Amygdala (tissue), 56 donors: Measurements from ENCODE around the gene PLLP.

Experiments used
- DNase-seq, 56 donors: peaks; one replicate each; lab custom pipeline; 2025; lab: John Stamatoyannopoulos, UW

The PLLP gene

DNA sequence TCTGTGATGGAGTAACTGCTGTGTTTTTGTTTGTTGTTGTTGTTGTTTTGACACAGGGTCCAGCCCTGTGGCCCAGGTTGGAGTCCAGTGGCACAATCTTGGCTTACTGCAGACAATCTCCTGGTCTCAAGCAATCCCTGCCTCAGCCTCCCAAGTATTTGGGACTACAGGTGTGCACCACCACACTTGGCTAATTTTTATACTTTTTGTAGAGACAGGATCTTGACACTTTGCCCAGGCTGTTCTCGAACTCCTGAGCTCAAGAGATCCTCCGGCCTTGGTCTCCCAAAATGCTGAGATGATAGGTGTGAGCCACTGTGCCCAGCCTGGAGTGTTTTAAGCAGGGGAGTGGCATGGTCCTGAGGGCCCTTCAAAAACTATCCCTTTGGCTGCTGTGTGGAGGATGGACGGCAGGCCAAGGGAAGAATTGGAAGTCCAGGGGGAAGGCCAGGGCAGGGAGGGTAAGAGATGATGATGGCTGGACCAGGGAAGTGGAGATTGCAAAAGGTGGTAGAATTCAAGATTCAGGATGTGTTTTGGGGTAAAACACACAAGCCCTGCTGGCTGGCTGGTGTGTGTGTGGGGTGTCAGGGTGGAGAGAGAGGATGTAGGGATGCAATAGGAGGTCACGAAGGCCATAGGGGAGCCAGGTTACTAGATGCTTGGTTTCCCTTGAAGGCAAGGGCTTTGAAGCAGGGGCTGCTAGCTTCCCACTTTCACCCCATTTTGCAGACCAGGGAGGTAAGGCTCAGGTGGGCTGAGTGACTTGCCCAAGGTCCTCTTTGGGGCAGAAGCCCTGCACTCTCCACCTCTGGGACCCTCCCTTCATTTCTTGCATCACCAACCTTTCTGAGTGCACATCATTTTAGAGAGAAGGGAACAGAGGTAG is 18.8 kb upstream of the PLLP start:
- DNase-seq, result no peak

DNA sequence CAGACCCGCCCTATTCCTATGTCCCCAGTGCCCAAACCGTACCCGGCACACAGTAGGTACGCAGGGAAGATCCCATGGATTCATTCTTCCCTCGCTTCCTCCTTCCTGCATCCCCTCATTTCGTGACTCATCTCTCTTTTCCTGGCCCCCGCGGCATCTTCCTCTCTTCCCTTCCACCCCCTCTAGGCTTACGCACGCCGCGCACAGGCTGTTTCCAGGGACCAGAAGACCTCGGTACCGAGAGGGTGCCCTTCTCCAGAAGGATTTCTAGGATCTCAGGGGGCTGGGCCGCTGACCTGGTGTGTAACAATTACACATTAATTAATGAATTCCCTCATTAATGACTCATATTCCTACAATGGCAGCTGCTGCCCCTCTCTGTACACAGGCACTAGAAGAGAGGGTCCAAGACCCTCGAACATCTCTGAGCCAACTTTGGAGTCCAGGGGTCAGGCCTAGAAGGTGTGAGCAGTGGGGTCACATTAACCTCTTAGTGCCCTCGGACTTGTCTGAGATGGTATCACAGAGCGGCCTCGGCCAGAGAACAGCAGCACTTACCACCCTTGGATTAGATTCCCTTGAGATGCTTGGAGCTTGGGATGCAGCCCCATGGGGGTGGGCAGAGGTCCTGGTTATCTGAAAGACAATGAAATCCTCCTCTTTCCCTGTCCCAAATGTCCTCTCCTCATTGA is 16.8 kb upstream of the PLLP start:
- DNase-seq, result peak in 10 of 56 donors; percentile 33 to 68 (median 54)

- DNase-seq, result peak; percentile 90 to 100 (median 98)
Measured at GRCh38 chr16:57300387-57301125, 16.1 kb upstream of the PLLP start.

- peak in 53 of 56 donors; percentile 45 to 90 (median 76) for DNase-seq
Measured at GRCh38 chr16:57299719-57300386, 15.4 kb upstream of the PLLP start.

DNA sequence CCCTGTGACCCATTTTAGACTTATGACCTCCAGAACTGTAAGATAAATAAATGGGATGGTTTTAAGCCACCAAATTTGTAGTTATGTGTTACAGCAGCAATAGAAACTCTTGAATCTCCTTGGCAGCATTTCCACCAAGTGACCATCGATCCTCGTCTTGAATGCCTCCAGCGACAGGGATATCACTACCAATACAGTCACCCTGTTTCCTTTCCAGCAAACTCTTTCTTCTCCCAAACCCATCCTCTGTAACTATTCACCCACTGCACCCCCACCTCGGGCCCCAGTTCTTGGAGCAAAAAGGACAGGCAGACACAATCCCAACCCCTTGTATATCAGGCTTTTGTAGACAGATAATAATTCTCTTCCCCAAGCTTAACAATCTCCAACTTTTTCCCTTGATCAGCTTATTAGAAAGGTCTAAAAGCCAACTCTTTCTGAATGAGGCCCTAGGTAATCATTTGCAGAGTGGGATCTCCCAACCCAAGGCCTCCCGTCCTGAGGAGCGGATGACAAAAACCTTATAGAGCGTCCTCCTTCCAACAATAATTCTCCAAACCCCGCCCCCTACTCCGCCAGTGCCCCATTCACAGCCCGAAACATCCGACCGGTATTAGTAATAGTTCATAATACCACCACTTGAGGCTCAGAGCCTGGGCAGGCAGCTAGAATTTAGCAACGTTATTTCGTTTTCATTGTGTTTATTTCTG is 14.7 kb upstream of the PLLP start:
- peak in 2 of 56 donors; percentile 48 to 66 for DNase-seq

GRCh38 chr16:57297856-57298255 is 13.4 kb upstream of the PLLP start:
- DNase-seq, result no peak

- DNase-seq, result peak in 16 of 56 donors; percentile 17 to 67 (median 43)
Measured at GRCh38 chr16:57289391-57290257, 5.2 kb upstream of the PLLP start.

DNA sequence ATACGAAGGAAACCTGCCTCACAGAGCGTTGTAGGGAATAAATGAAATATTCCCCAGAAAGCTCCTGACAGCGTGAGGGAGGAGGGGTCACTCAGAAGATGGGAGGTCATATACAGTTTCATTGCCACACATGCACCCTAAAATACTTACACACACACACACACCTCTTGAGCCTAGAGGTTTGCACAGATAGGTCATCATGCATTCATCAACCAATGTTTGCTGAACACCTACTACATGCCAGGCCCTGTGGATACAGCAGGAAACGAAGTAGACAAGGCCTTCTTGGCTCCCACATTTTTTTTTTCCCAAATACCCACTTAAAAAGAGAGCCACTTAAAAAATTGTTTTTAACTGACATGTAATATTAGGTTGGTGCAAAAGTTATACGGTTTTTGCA is 907 bp upstream of the PLLP start:
- no peak for DNase-seq

GRCh38 chr16:57284952-57285363 is 486 bp upstream of the PLLP start:
- no peak for DNase-seq

GRCh38 chr16:57283959-57284208 is 588 bp downstream of the PLLP start:
- DNase-seq, result no peak

GRCh38 chr16:57283214-57283958 is 1.1 kb downstream of the PLLP start:
- peak in 6 of 56 donors; percentile 11 to 43 (median 36) for DNase-seq

GRCh38 chr16:57282510-57283213 is 1.8 kb downstream of the PLLP start:
- no peak for DNase-seq

DNA sequence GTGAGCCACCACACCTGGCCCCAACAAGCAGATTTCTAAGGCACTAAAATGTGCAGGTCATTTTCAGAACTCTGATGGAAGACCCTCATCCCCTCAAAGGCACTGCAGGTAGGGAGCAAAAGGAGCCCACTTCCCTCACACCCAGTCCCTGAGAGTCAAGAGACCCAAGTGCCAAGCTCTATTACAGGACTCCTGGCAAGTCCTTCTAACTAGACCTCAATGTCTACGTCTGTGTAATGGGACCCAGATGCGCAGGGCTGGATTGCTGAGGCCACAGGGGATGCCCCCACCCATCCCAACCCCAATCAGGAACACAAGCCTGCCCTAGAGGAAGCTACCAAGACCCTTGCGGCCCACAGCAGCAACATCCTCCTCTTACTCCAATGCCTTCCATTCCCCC is 2.7 kb downstream of the PLLP start:
- no peak for DNase-seq

- DNase-seq, result no peak
Measured at GRCh38 chr16:57279780-57280638, 4.5 kb downstream of the PLLP start.

DNA sequence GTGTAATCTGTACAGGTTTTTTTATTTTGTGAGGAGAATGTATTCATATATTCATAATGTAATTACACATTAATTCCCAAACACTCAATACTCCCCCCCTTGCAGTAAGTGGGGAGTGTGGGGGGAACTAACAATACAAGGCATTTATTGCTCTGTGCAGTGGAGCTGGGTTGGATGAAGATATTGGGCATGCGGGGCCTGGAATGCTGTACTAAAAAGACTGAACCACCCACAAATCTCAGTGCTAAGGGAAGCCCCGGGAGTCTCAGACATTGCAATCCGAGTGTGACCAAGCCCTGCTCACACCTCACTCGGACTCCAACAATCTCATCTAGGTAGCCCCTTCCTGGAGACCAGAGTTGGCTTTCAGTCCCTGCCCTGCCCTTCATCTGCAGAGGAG is 6.0 kb downstream of the PLLP start:
- peak in 28 of 56 donors; percentile 17 to 77 (median 34) for DNase-seq

DNA sequence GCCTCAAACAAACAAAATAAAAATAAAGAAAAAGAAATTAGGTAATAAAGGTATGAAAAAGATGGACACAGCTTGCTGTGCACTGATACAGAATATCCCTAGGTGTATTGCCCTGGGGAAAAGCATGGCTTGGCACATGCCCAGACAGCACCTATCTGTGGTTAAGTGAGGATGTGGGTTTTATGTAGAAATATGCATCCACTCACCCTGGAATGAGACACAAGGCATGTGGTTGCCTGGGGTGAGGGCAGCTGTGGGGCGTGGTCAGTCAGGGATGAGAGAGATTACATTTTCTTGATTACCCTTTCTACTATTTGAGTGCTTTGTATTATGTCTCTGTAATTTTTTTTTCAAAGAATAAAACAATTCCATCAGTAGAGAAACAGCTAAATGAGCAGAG is 6.9 kb downstream of the PLLP start:
- no peak for DNase-seq

DNA sequence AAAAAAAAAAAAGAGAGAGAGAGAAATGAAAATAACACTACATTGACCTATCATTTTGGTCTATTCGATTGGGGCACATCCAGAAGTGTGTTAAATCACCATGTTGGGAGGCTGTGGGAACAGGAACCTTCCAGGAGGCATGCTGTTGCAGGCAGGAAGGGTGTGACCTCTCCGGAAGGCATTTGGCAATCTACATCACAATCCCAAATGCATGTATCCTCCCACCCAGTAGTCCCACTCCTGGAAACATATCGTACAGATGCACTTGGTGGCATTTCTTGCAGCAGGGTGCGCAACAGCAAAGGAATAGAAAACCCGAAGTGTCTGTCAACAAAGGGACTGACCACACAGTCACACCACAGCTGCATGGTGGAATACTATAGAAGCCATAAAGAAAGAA is 7.9 kb downstream of the PLLP start:
- peak in 1 of 56 donors; percentile 41 for DNase-seq
